KMS-11 (cell line): ENCODE measurements around the gene BMAL1.

ENCODE experiments used
- H2AFZ ChIP-seq: fragments of 200-600 bp; sonication (generic); 2 replicates; pipeline ENCODE4 v1.6.1; 2016; ENCODE audit warnings: antibody characterized with exemption, mixed run types, low read depth
- H3K27ac ChIP-seq: fragments of 200-600 bp; sonication (generic); 2 replicates; pipeline ENCODE4 v1.6.1; 2016; ENCODE audit warnings: mild to moderate bottlenecking, mixed run types
- H3K27me3 ChIP-seq: fragments of 200-600 bp; sonication (generic); 2 replicates; pipeline ENCODE4 v1.6.1; 2017; ENCODE audit warnings: mild to moderate bottlenecking, low read depth, mixed run types, moderate library complexity; ENCODE audit not compliant: insufficient read depth
- H3K36me3 ChIP-seq: fragments of 200-600 bp; sonication (generic); 2 replicates; pipeline ENCODE4 v1.6.1; 2017; ENCODE audit warnings: mild to moderate bottlenecking, mixed run types; ENCODE audit not compliant: insufficient read depth
- H3K4me1 ChIP-seq: fragments of 200-600 bp; sonication (generic); 2 replicates; pipeline ENCODE4 v1.6.1; 2016; ENCODE audit warnings: mild to moderate bottlenecking, low read depth, mixed run types; ENCODE audit not compliant: poor library complexity, severe bottlenecking
- H3K4me2 ChIP-seq: fragments of 200-600 bp; sonication (generic); 2 replicates; pipeline ENCODE4 v1.7.0; 2016; ENCODE audit warnings: mild to moderate bottlenecking, mixed run types
- H3K4me3 ChIP-seq: fragments of 200-600 bp; sonication (generic); IDR thresholded peaks from 2 replicates; pipeline ENCODE4 v1.6.1; 2017; ENCODE audit warnings: low read depth, low read length, mixed read lengths; ENCODE audit not compliant: insufficient read depth
- H3K79me2 ChIP-seq: fragments of 200-600 bp; sonication (generic); 2 replicates; pipeline ENCODE4 v1.6.1; 2016; ENCODE audit warnings: low read depth, mixed run types; ENCODE audit not compliant: insufficient read depth
- H3K9ac ChIP-seq: fragments of 200-600 bp; sonication (generic); 2 replicates; pipeline ENCODE4 v1.6.1; 2016; ENCODE audit warnings: mild to moderate bottlenecking, mixed run types
- H4K20me1 ChIP-seq: fragments of 200-600 bp; sonication (generic); 2 replicates; pipeline ENCODE4 v1.6.1; 2016; ENCODE audit warnings: mild to moderate bottlenecking, mixed run types; ENCODE audit not compliant: insufficient read depth
- CTCF ChIP-seq: fragments of 200-600 bp; sonication (generic); conservative IDR thresholded peaks from 2 replicates; pipeline ENCODE4 v1.6.1; 2017; ENCODE audit warnings: low read depth, mild to moderate bottlenecking, antibody characterized with exemption, low read length, moderate library complexity, mixed read lengths

BMAL1 gene

GRCh38 chr11:13314676-13315394 lies 37.2 kb downstream of the BMAL1 start:
- Histone ChIP-seq H3K4me2 (no peak overlapping the region), H4K20me1 (peaks cover 29% of the 10 kb centered on the region; the same call in 1 of the 2 replicates), H2AFZ (no peak overlapping the region), H3K27ac (no peak overlapping the region), H3K4me1 (peaks cover 28% of the 10 kb centered on the region), H3K36me3 (no peaks in the 10 kb centered on the region), H3K27me3 (no peaks in the 10 kb centered on the region), H3K9ac (no peak overlapping the region), H3K79me2 (peaks cover 53% of the 10 kb centered on the region; the same call in 1 of the 2 replicates), H3K4me3 (no peak overlapping the region)
- TF ChIP-seq CTCF: no peak

GRCh38 chr11:13315517-13316432 lies 38.2 kb downstream of the BMAL1 start:
- TF ChIP-seq CTCF: no peak
- H3K4me3 ChIP-seq: no peak overlapping the region
- no peaks in the 10 kb centered on the region for H3K27me3 ChIP-seq
- H3K79me2 ChIP-seq: peaks cover 58% of the 10 kb centered on the region
- H3K36me3 ChIP-seq: no peaks in the 10 kb centered on the region
- H2AFZ ChIP-seq: no peak overlapping the region
- H4K20me1 ChIP-seq: peaks cover 26% of the 10 kb centered on the region; the same call in 1 of the 2 replicates
- H3K4me1 ChIP-seq: peaks cover 35% of the 10 kb centered on the region
- no peak overlapping the region for H3K9ac ChIP-seq
- no peak overlapping the region for H3K27ac ChIP-seq
- no peak overlapping the region for H3K4me2 ChIP-seq

- H3K9ac ChIP-seq: no peak overlapping the region
- H3K36me3 ChIP-seq: no peaks in the 10 kb centered on the region
- no peak for TF ChIP-seq CTCF
- no peaks in the 10 kb centered on the region for H3K27me3 ChIP-seq
- peaks cover 41% of the 10 kb centered on the region for H3K4me1 ChIP-seq
- no peak overlapping the region for H3K27ac ChIP-seq
- H4K20me1 ChIP-seq: peaks cover 29% of the 10 kb centered on the region
- H3K4me2 ChIP-seq: no peak overlapping the region
- H3K4me3 ChIP-seq: no peak overlapping the region
- peaks cover 58% of the 10 kb centered on the region for H3K79me2 ChIP-seq
- no peak overlapping the region for H2AFZ ChIP-seq
Measured at GRCh38 chr11:13316528-13316961, 39.0 kb downstream of the BMAL1 start.

- H3K4me1 ChIP-seq: peaks cover 41% of the 10 kb centered on the region
- H4K20me1 ChIP-seq: peaks cover 34% of the 10 kb centered on the region
- peak overlapping the region; percentile 40 for H3K4me2 ChIP-seq
- no peak for TF ChIP-seq CTCF
- H2AFZ ChIP-seq: no peak overlapping the region
- H3K27ac ChIP-seq: no peak overlapping the region
- H3K4me3 ChIP-seq: no peak overlapping the region
- no peak overlapping the region for H3K9ac ChIP-seq
- peaks cover 55% of the 10 kb centered on the region for H3K79me2 ChIP-seq
- no peaks in the 10 kb centered on the region for H3K27me3 ChIP-seq
- no peaks in the 10 kb centered on the region for H3K36me3 ChIP-seq
Measured at GRCh38 chr11:13317293-13318080, 39.9 kb downstream of the BMAL1 start.
